Measurements from ENCODE around the gene KLHL28.

KLHL28 gene, protein sequence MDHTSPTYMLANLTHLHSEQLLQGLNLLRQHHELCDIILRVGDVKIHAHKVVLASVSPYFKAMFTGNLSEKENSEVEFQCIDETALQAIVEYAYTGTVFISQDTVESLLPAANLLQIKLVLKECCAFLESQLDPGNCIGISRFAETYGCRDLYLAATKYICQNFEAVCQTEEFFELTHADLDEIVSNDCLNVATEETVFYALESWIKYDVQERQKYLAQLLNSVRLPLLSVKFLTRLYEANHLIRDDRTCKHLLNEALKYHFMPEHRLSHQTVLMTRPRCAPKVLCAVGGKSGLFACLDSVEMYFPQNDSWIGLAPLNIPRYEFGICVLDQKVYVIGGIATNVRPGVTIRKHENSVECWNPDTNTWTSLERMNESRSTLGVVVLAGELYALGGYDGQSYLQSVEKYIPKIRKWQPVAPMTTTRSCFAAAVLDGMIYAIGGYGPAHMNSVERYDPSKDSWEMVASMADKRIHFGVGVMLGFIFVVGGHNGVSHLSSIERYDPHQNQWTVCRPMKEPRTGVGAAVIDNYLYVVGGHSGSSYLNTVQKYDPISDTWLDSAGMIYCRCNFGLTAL

DNA sequence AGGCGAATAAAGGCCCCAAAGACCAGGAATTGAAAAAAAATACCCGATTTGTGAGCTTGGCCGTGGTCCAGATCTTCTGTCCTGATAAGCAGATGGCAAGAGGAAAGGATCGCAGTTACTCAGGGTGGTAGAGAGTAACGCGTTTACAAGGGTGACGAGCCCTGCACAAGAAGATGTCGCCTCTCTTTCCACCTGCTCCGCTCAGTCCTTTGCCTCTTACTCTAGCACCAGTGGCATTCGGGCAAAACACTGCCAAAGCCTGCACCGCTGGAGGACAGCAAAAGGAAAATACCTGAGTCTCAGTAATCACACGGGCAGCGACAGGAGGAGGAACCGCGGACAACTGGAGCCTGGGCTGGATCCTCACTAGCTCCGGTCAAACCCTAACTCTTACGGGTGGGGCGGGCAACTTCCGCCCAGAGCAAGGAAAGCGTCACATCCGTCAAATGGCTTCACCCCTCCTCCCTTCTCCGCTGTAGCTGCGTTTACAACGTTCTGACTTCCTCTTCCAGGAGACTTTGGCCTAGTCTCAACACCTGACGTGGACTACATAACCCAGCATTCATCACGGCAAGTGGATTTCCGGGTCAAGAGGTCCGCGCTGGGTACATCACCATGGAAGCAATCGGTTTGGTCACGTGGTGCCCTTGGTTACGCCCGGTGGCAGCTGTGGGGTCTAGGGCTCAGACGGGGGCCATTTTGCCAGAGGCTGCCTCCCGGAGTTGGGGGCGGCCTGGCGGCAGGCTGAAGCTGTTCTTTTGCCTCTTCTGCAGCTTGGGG is at the start of gene KLHL28, which contains the start of gene TOGARAM1:
Gene KLHL28 (minus strand): TSS at position 394 of the 780 bp plus-strand sequence. CDS start 16,019 bp downstream, outside the sequence.
Gene TOGARAM1 (plus strand): TSS at position 637 of the 780 bp plus-strand sequence. CDS start 232 bp downstream, outside the sequence.
- Histone ChIP-seq H3K27ac (peak within 1 kb of the TSS; percentile 69), H3K27me3 (replicated peaks) (no peaks in the 10 kb centered on the region), H3K36me3 (replicated peaks) (no peaks in the 10 kb centered on the region), H3K4me3 (ENCODE audit: low read depth, low read length) (peak within 1 kb of the TSS; percentile 95)
- peak; percentile 100 for DNase-seq
- in situ Hi-C loops (cut with HindIII; ENCODE audit: low pct_ligation_motif_present, low sequenced_read_pairs) = no loop called here
- TF ChIP-seq, protein P1, sequence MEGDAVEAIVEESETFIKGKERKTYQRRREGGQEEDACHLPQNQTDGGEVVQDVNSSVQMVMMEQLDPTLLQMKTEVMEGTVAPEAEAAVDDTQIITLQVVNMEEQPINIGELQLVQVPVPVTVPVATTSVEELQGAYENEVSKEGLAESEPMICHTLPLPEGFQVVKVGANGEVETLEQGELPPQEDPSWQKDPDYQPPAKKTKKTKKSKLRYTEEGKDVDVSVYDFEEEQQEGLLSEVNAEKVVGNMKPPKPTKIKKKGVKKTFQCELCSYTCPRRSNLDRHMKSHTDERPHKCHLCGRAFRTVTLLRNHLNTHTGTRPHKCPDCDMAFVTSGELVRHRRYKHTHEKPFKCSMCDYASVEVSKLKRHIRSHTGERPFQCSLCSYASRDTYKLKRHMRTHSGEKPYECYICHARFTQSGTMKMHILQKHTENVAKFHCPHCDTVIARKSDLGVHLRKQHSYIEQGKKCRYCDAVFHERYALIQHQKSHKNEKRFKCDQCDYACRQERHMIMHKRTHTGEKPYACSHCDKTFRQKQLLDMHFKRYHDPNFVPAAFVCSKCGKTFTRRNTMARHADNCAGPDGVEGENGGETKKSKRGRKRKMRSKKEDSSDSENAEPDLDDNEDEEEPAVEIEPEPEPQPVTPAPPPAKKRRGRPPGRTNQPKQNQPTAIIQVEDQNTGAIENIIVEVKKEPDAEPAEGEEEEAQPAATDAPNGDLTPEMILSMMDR (IDR thresholded peaks at IDR 0.05; ENCODE audit: low read depth, low read length, missing control alignments) = no peak

DNA sequence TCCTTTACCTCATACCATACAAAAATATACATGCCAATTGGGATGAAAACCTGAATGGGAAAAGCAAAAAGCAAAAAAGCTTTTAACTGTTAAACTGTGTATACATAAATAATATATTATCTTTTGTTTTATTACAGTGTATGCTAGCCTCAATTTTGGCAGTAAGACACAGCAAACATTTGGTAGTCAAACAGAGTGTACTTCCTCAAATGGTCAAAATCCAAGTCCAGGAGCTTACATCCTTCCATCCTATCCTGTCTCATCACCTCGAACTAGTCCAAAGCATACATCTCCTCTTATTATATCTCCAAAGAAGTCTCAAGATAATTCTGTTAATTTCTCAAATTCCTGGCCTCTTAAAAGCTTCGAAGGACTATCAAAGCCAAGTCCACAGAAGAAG is 42.2 kb upstream of the KLHL28 start:
- TF ChIP-seq, protein P1 (IDR thresholded peaks at IDR 0.05; ENCODE audit: low read depth, low read length, missing control alignments) = no peak
- no peak overlapping the region for H3K4me3 ChIP-seq (ENCODE audit: low read depth, low read length)
- H3K36me3 ChIP-seq (replicated peaks) = no peaks in the 10 kb centered on the region
- no peak overlapping the region for H3K27ac ChIP-seq
- in situ Hi-C loops (cut with HindIII; ENCODE audit: low pct_ligation_motif_present, low sequenced_read_pairs) = no loop called here
- no peaks in the 10 kb centered on the region for H3K27me3 ChIP-seq (replicated peaks)
- no peak for DNase-seq

DNA sequence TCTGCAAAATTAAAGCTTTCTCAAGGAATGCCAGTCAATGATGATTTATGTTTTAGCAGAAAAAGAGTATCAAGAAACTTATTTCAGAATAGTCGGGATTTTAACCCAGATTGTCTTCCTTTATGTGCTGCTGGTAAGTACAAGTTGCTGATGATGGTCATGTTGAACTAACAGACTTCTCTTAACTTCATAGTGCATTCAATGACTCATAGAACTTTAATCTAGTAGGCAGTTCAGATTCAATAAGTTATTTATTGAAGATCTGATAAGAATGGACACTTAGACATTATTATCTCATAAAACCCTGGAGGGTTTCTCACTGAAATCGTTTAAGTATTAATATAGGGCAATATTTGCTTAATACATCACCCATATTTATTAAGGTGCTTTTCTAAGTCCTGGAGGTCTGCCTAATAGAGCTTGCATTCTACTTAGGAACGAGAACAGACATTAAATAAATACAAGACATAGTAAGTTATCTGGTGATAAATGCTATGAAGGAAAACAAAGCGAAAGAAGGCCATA is 34.1 kb upstream of the KLHL28 start:
- Histone ChIP-seq H3K27me3 (replicated peaks) (no peaks in the 10 kb centered on the region), H3K27ac (no peak overlapping the region), H3K4me3 (ENCODE audit: low read depth, low read length) (no peak overlapping the region), H3K36me3 (replicated peaks) (no peaks in the 10 kb centered on the region)
- DNase-seq = no peak
- TF ChIP-seq, protein P1 (IDR thresholded peaks at IDR 0.05; ENCODE audit: low read depth, low read length, missing control alignments) = no peak
- in situ Hi-C loops (cut with HindIII; ENCODE audit: low pct_ligation_motif_present, low sequenced_read_pairs) = no loop called here

DNA sequence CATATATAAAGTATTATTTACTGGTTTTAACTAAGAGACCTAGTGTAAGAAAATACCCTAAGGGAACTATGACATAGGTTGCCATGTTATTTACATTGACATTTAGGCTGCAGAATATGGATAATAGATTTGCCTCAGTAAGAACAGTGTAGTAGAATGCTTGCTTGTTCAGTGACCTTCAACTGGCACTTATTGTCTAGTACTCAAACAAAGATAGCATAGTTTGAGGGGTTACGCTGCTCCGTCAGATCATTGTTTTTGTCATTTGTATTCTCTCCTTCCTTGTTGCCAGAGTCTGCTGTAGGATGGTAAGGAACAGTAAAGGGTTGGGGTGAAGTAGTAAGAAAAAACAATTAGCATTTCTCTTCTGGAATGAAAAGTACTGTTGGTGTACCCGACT is 33.4 kb upstream of the KLHL28 start:
- TF ChIP-seq, protein P1 (IDR thresholded peaks at IDR 0.05; ENCODE audit: low read depth, low read length, missing control alignments) = no peak
- no peak overlapping the region for H3K4me3 ChIP-seq (ENCODE audit: low read depth, low read length)
- no peak for DNase-seq
- in situ Hi-C loops (cut with HindIII; ENCODE audit: low pct_ligation_motif_present, low sequenced_read_pairs) = no loop called here
- H3K27me3 ChIP-seq (replicated peaks) = no peaks in the 10 kb centered on the region
- H3K36me3 ChIP-seq (replicated peaks) = no peaks in the 10 kb centered on the region
- H3K27ac ChIP-seq = no peak overlapping the region

DNA sequence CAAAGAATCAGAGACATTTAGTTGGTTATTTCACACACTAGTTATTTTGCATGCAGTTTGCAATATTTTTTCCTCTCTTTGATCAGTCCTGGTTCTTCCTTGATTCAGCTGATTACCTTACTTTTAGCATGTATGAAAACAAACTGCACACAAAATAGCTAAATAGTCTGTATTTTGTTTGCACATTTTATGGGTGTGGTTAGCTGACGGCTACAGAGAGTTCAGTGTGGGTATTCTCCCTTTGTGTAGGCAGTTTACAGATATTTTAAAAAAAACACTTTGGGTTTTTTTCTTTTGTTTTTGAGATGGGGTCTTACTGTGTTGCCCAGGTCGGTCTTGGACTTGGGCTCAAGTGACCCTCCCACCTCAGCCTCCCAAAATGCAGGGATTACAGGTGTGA is 28.8 kb upstream of the KLHL28 start:
- H3K4me3 ChIP-seq (ENCODE audit: low read depth, low read length) = no peak overlapping the region
- in situ Hi-C loops (cut with HindIII; ENCODE audit: low pct_ligation_motif_present, low sequenced_read_pairs) = no loop called here
- TF ChIP-seq, protein P1 (IDR thresholded peaks at IDR 0.05; ENCODE audit: low read depth, low read length, missing control alignments) = no peak
- no peak for DNase-seq
- H3K27me3 ChIP-seq (replicated peaks) = no peaks in the 10 kb centered on the region
- H3K27ac ChIP-seq = no peak overlapping the region
- H3K36me3 ChIP-seq (replicated peaks) = no peaks in the 10 kb centered on the region

Measured in brain microvascular endothelial cell (primary cell).